ENCODE data around the gene PRKCA. TPM values are rescaled to one million over a fixed set of nuclear protein-coding genes. Genes with fewer than 3 reads are reported as not detected.
"Not testable (repeated sequence)": the region's sequence is repeated elsewhere in the genome, so short reads cannot be mapped to it uniquely, and the experiment has no call there.

PRKCA gene
- total RNA-seq, 1 donor from 2014 or later, result 6.3 TPM

DNA sequence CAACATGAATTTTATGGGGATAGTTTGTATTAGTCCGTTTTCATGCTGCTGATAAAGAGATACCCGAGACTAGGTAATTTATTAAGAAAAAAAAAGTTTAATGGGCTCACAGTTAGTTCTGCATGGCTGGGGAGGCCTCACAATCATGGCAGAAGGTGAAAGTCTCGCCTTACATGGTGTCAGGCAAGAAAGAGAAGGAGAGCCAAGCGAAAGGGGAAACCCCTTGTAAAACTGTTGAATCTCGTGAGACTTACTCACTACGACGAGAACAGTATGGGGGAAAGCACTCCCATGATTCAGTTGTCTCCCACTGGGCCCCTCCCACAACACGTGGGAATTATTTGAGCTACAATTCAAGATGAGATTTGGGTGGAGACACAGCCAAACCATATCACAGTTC, 181.5 kb downstream of the PRKCA start:
- DNase-seq (ENCODE audit: low read depth in 2 of 2), result no peak

DNA sequence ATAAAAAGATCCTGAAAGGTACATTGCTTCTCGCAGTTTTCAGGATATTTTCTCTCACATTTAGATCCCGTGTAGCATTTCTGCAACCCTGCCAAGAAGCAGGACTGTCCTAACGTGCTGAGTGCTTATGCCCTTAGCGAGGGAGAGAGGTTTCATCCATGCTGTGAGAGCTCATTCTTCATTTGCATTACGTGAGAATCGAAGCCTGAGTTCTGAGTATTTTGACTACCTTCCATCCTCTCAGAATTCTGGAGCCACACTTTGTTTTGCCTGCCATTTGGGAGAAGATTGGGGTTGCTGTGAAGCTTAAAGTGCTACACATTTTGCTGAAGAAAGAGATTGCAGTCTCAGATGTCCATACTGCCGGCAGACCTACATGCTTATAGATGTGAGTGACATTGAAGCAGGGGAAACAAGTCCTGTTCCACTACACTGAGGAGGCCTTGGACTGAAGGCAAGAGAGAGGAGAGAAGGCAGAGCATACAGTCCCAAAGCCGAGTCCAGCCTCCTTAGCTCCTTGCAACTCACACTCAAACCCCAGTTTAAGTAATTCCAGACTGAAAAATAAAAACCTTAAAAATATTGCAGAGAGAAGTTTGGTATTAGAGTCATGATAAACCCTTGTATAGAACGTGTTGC, 183.0 kb downstream of the PRKCA start:
- no peak for DNase-seq (ENCODE audit: low read depth in 2 of 2)

DNA sequence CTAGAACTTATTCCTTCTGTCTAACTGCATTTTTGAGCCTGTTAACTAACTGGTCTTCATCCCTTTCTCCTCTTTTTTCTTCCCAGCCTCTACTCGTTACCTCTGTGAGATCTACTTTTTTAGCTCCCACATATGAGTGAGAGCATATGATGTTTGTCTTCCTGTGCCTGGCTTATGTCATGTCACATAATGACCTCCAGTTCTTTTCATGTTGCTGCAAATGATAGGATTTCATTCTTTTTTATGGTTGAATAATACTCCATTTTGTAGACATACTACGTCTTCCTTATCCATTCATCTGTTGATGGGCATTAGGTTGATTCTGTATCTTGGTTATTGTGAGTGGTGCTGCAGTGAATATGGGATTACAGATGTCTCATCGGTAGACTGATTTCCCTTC, 184.7 kb downstream of the PRKCA start:
- DNase-seq (ENCODE audit: low read depth in 2 of 2), result no peak

DNA sequence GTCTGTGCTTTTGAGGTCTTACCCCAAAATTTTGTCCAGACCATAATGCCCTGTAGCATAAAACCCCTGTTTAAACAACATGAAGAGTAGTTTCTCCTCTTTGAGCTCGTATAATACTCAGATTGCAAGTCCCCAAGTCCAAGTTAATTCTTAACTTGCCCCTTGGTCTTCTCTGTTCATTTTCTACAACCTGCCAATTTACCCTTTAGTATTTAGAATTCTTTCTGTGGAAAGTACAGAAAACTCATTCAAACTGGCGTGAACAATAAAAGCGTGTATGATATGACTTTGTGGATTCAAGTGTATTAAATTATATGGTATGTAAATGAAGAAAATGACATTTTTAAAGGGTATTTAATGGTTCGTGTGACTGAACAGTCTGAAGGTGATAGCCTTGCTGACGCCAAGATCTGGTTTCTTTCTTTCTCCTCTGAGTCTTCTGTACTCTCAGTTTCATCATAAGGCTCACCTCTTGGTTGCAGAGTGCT, 185.6 kb downstream of the PRKCA start:
- DNase-seq (ENCODE audit: low read depth in 2 of 2), result no peak

DNA sequence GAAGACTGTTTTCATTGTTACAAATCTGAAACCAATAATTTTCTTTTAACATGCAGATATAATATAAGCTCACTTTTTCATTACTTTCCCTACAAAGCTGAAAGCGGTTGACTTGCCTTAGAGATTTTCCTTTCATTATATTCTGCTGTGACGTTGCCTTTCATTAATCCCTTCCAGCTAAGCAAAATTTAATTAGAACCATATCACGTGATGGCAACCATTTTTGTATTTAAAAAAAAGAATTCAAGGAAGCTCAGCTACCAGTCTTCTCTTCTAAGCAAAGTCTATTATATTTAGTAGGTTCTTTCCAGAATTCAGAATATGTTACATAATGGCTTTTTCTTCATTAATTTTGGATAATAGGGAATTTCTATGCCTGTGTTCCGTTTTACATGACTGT, 186.5 kb downstream of the PRKCA start:
- no peak for DNase-seq (ENCODE audit: low read depth in 2 of 2)

DNA sequence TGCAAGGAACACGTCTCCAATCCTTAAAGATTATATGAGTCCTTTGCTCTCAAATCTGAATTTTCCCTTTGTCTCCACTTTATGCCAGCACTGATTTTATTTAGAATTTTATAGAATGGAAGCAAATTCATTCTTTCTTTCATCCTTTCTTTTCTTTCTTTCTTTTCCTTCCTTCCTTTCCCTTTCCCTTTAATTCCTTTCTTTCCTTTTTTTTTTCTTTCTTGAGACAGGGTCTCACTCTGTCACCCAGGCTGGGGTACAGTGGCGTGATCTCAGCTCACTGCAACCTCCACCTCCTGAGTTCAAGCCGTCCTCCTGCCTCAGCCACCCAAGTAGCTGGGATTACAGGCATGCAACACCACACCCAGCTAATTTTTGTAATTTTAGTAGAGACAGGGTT, 187.2 kb downstream of the PRKCA start:
- not testable (repeated sequence) for DNase-seq (ENCODE audit: low read depth in 2 of 2)

DNA sequence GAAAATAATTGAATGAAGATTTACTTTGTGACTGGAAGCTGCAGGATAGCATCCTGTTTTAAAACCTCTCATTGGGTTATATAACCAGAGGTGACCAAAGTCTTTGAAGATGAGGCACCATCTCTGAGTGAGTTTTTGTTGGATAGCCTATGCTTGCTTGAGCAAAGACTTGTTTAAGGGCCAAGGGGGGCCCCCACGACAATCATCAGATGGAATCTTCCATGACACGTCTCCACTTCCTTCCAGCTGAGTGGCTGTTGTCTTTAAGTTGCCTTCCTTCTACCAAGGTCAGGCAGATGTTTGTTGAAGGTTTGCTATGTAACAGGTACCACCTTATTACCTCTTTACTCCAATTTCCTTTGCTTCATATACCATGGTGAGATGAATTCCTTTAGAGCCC, 188.8 kb downstream of the PRKCA start:
- DNase-seq (ENCODE audit: low read depth in 2 of 2), result no peak

DNA sequence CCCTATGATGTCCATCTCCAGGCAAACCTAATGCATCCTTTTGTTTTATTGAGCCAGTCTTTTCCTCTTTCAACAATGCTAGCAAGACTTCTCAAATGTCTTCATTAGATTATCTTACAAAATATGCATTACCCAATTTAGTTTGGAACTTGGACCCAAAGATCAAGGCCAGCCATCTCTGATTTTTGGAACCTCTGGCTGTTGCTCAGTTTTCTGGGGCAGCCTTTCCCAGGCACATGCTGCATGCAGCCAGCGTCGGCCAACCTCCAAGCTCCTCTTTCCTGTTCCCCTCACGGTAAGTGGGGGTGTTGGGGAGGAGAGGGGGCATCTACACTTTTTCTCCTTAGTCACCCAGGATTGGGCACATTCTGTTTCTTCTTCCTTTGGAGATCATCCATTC, 189.3 kb downstream of the PRKCA start:
- no peak for DNase-seq (ENCODE audit: low read depth in 2 of 2)

DNA sequence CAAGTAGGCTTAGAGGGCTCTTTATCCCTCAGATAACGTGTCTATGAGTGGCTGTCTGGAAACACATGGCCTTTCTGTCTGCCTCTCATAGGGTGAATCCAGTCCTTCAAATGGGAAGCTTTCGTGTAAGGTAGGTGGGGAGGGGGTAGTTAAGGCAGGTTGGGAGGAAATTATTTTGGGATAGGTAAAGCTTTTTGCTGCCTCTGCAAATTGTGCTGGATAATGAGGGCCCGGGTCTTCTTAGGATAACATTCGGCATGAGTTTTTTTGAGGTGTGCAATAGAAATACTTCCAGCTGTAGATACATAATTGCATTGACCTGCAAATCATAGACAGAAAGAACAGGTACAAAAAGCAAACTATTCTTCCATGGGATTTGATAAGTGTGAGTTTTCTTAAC, 189.7 kb downstream of the PRKCA start:
- no peak for DNase-seq (ENCODE audit: low read depth in 2 of 2)

DNA sequence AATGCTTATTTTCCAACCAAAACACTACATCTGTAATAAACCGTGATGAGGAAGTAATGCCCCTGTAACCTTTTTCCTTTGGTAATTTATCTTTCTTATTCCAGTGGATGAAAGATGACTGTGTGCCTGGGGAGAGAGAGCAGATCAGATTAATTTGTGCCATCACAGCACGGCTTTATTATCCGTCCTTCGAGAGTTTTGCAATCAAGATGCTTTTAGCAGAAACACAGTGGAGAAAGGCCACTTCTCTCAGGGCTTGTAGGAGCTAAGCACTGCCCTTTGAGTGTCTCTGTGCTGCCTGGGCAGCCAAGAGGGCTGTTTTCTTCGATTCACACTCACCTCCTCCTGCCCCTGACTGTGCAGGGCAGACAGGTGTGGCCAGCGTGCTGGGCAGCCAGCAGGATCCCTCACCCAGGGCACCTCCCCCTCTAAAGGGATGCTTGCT, 190.2 kb downstream of the PRKCA start:
- no peak for DNase-seq (ENCODE audit: low read depth in 2 of 2)

DNA sequence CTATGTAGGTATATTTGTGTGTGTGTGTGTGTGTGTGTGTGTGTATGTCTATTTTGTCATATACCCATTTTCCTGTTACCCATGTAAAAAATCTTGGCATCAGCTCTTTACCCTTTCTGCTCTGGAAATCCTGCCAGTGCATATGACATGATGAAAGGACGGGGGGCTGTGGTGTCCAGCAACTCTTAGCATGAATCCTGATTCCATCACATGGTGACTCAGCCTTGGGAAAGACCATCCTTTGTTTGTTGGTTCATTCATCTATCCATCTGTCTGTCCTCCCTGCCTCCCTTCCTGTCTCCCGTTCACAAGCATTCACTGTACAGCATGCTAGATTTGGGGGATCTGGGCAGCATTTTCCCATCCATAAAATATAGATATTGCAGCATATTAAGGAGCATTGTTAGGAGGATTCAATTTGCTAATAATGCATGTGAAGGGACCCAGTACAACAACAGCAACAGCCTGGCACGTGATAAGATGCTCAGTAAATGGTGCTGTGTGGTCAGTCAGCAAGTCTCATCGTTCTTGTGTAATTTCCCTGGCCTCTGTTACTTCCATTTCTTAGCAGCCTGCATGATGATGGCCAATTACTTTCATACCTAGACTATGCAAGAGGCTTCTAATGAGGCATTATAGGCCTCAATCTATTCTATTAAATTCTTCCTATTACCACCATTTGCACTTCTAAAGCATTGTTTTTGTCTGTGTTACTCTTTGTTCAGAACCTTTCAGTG, 191.0 kb downstream of the PRKCA start:
- peak; percentile 64 to 73 for DNase-seq (ENCODE audit: low read depth in 2 of 2)

DNA sequence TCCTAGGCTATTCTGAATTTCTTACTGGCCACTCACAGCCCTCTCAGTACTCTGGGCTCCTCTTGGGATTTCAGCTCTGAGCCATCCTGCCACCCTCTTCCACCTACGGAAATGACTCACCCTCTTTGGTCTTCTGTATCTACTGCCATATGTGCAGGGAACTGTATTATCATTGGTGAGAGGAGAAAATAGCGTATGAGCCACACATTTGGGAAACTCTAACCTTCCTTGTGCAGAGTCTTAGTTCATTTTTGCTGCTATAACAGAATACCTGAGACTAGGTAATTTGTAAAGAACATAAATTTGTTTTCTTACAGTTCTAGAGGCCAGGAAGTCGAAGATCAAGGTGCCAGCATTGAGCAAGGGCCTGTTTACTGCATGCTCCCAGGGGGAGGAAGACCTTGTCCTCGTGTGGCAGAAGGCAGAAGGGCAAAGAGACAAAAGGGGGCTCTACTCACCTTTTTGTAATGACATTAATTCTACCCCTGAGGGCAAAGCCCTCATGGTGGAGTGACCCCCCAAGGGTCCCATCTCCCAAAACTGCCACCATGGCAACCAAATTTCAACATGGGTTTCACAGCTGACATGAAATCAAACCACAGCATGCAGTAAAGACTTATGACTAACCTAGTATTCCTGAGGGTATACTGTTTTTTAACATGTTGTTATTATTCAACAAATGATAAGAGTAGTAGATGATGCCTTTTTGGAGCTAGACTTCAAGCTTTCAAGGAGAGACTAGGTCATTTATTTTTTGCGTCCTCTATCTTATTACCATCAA, 191.8 kb downstream of the PRKCA start:
- DNase-seq (ENCODE audit: low read depth in 2 of 2), result peak; percentile 54 to 90

DNA sequence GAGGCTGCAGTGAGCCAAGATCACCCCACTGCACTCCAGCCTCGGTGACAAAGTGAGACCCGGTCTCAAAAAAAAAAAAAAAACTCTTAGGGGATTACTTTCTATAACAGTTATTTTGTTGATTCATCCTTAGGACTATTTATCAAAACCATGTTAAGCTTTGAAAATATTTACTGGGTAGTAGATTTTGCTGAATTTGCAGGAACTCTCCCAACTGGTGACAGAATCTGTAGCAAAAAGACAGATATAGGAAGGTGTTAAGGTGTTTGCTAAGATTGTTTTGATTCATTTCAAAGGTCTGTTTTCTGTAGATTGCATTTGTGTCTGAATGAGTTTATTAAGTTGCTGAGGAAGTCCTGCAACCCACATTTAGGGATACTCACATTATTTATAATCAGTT, 192.6 kb downstream of the PRKCA start:
- DNase-seq (ENCODE audit: low read depth in 2 of 2), result no peak

DNA sequence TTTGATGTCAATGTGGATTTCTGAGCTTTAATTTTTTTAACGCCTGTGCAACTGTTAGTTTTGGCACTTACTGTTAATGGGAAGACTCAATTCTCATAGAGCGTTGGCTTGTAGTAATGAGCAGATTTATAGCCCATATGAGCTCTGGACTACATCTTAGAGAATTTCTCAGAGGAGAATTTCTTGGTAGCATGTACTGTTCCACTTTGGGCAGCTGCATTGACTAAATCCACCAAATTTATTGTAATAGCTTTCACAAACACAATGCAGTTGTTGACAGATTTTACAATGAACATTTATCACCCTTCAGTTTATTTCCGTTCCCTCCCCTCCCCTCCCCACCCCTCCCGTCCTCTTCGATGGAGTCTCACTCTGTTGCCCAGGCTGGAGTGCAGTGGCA, 193.9 kb downstream of the PRKCA start:
- peak in 1 of 2 donors; percentile 54 for DNase-seq (ENCODE audit: low read depth in 2 of 2)

DNA sequence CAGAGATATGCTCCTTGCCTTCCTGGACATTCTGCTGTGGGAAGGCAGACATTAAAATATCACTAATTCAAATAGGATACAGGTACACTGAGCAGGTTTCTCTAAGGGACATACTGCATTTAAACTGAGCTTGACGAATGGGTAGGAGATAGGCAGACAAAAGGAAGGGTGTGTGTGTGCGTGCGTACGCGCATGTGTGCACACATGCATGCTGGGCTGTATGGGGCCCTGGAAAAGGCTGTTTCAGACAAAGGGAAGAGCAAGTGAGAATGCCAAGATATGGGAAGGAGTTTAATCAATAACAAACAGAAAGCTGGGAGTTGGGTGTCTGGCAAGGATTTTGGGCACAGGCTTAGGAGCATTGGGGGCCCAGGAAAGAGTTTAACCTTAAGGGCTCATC, 196.2 kb downstream of the PRKCA start:
- no peak for DNase-seq (ENCODE audit: low read depth in 2 of 2)

DNA sequence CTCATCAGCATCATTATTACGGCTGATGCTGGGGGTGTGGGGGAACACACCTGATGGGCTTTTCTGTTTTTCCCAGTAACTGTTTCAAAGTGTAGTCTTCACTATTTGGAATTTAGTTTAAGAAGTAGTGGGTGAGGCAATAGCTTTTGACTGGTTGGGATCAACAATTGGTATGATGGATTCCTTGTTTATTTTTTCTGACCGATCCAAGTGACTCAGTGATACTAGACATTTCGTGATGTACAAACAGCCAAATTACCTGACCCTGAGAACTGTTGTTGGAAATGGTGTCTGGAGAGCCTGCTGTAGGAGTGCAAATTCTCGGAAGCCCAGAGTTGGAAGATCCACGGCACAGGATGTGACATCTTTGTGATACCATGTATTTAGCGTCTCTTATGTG, 204.2 kb downstream of the PRKCA start:
- DNase-seq (ENCODE audit: low read depth in 2 of 2), result peak in 1 of 2 donors; percentile 59

DNA sequence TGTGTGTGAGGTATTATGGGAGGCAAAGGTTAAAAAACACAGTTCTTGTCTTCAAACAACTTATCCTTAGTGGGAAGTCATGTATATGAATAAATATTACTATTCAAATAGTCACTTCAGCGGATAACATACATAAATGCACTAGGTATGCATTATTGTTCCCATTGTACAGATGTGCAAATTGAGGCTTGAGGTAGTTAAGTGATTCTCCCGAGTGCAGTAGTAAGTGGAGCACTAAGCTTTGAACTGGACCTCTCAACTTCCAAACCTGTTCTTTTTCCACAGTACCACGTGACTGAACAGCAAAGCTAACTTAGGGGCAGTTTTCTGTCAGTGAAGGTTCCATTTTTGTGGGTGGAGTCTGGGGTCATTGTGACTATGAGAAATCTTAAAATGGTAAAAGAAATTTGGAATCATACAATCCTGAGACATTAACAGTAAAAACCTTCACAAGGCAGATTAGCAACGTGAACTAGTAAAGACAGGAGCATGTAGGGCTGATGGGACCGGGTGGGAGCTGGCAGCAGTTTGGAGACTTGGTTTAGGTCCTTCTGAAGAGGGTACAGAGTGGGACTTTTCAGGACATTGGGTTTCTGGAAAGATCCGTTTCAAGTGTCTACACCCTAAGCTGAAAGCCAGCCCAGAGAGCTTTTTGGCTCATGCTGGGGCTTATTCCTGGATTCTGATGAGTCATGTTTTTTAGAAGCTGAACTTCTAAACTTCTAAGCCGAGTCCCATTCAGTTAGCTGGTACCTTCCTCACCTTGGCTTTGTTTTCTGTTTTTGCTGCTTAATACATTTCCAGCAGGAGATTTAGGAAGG, 204.9 kb downstream of the PRKCA start:
- DNase-seq (ENCODE audit: low read depth in 2 of 2), result peak; percentile 53 to 69

DNA sequence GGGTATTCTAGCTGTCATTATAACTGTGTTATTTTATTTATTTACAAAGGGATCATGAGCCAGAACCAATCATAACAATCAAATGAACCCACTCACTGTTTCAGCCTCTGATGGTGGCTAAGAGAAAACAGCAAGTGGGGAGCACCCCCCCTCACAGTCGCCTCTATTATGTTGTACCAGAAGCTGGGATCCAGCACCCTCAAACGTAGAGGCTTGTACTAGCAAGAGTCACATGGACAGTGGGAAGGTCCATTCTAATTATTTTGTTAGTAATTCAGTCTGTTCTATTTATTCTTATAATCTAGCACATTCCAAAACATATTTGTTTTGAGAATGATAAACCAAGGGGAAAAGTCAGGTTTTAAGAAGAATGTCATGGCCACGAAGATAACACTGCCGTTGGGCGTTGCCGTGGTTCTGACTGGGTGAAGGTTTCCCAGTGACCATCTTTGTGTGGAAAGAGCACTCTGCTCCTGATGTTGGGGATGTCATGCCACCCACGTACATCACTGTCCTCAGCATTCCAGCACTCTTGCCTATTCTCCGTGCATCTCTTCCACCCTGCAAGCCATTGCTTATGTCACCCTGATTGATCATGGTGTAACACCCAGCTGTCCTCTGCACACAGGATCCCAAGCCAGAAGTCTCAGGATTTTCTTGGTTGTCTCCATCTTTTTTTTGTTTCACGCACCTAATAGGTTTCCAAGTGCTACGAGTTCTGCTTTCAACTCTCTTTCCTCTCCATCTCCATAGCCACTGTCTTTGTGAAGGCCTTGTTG, 205.8 kb downstream of the PRKCA start:
- no peak for DNase-seq (ENCODE audit: low read depth in 2 of 2)

DNA sequence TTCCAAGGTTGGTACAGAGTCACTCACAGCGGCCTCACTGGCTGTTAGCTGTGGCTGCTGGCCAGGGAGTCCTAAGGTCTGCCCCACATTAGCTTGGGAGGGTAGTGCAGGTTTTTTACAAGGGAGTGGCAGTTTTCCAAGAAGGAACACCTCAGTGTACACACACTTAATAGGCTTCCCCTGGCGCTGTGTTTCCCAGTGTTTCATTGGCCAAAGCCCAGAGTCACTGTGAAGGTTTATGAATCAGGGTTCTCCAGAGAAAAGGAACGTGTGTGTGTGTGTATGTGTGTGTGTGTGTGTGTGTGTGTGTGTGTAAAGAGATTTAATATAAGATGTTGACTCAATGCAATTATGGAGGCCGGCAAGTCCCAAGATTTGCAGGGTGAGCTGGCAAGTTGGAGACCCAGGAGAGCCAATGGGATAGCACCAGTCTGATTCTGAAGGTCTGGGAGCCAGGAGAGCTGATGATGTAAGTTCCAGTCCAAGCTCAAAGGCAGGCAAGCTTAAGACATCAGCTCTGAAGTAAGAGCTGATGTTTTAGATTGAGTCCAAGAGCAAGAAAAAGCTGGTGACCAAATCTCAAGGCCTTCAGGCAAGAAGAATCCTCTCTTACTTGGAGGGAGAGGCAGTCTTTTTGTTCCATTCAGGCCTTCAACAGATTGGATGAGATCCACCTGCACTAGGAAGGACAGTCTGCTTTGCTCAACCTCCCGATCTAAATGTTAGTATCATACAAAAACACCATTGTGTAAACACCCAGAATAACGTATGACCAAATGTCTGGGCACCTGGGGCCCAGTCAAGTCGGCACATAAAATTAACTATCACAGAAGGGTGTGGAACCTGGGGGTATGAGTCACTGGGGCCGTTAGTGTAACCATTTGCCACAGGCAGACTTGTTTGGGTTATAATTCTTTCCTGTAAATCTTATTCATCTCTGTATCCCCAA, 206.8 kb downstream of the PRKCA start:
- DNase-seq (ENCODE audit: low read depth in 2 of 2), result peak in 1 of 2 donors; percentile 74

DNA sequence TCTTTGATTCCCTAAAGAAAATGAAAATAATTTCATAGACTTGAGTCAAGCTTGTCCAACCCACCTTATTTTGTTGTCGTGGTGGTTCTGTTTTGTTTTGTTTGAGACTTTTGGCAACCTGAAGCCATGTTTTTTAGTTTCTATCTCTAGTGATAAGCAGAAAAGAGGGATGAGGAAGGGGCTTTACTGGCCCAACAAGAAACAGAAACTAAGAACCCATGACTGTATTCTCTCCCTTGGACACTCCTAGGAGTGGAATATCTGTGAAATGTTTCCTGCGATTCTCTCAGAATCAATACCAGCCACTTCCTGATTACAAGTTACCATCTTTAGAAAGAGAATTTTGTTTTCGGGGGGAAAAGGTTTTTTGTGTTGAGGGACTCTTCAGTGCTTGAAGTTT, 207.5 kb downstream of the PRKCA start:
- no peak for DNase-seq (ENCODE audit: low read depth in 2 of 2)

Measured in lung microvascular endothelial cell (primary cell).